Measurements from ENCODE around the gene ABI1.

DNA sequence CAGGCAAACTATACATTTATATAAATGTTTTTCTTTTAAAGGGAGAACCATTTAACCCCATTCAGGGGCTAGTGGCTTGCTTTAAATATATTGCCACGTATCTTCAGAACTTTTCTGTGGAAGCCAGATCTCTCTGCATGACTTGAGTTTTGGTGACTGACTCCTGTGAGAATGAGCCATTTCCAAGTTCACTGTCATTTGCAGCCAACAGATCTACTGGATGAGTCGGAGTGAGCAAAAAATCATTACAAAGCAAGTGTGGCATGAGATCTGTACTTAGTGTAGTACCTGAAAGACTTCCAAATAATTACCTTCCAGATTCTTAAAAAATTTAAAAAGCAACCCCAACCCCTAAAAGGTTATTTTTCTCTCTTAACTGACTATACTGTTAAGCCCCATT lies 117.7 kb downstream of the ABI1 start:
- TF ChIP-seq, protein P1, sequence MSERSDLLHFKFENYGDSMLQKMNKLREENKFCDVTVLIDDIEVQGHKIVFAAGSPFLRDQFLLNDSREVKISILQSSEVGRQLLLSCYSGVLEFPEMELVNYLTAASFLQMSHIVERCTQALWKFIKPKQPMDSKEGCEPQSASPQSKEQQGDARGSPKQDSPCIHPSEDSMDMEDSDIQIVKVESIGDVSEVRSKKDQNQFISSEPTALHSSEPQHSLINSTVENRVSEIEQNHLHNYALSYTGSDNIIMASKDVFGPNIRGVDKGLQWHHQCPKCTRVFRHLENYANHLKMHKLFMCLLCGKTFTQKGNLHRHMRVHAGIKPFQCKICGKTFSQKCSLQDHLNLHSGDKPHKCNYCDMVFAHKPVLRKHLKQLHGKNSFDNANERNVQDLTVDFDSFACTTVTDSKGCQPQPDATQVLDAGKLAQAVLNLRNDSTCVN (tag by site-specific recombination; optimal IDR thresholded peaks at IDR 0.05): no peak
- TF ChIP-seq ZNF324 (tag by site-specific recombination; IDR thresholded peaks at IDR 0.05) (no peak), ZBTB1 (tag by site-specific recombination; IDR thresholded peaks at IDR 0.05) (no peak), TCF7L2 (IDR thresholded peaks at IDR 0.05; ENCODE audit: borderline replicate concordance, low read depth, low read length) (no peak), CTCF (tag by site-specific recombination; IDR thresholded peaks at IDR 0.05) (no peak), GLIS1 (tag by site-specific recombination; IDR thresholded peaks at IDR 0.05) (no peak), ZNF785 (tag by site-specific recombination; IDR thresholded peaks at IDR 0.05) (no peak), BCL11A (tag by site-specific recombination; IDR thresholded peaks at IDR 0.05; ENCODE audit: low read depth) (no peak), KLF1 (tag by site-specific recombination; IDR thresholded peaks at IDR 0.05) (no peak), ZNF707 (tag by site-specific recombination; IDR thresholded peaks at IDR 0.05) (no peak), YY1 (tag by site-specific recombination; IDR thresholded peaks at IDR 0.05) (no peak), MZF1 (tag by site-specific recombination; IDR thresholded peaks at IDR 0.05; ENCODE audit: borderline replicate concordance) (no peak), ZNF747 (tag by site-specific recombination; IDR thresholded peaks at IDR 0.05) (no peak)

Measured in HEK293 (cell line).